ENCODE measurements around the gene ARHGAP5. TPM values are rescaled to one million over a fixed set of nuclear protein-coding genes. Genes with fewer than 3 reads are reported as not detected.

The ARHGAP5 gene
- total RNA-seq, 4 donors from 2014 or later: 77.7 to 139 (median 100) TPM

DNA sequence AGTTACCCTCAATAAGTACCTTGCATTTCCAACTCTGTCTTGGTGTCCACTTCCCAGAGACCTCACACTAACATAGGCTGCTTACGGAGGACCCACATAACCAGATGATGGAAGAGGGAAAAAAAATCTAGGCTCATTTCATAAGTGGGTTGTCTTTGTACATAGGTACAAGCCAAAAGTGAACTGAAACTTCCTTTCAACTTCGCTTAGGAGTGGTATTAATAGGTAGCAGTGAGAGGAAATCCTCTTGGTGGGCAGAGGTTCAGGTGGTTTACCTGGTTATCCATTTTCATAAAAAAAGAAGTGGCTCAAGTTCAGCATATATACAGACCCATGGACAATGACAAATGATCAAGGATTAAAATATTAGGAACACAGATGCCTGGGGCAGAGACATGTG, 88.9 kb downstream of the ARHGAP5 start:
- WGBS, 2 donors: 80 to 86% methylated on average over 2 of the region's 2 CpGs
- no peaks in the 10 kb centered on the region for H3K36me3 ChIP-seq
- H3K4me3 ChIP-seq: no peak overlapping the region
- TF ChIP-seq POLR2A (IDR thresholded peaks at IDR 0.05): no peak
- TF ChIP-seq, protein P1, sequence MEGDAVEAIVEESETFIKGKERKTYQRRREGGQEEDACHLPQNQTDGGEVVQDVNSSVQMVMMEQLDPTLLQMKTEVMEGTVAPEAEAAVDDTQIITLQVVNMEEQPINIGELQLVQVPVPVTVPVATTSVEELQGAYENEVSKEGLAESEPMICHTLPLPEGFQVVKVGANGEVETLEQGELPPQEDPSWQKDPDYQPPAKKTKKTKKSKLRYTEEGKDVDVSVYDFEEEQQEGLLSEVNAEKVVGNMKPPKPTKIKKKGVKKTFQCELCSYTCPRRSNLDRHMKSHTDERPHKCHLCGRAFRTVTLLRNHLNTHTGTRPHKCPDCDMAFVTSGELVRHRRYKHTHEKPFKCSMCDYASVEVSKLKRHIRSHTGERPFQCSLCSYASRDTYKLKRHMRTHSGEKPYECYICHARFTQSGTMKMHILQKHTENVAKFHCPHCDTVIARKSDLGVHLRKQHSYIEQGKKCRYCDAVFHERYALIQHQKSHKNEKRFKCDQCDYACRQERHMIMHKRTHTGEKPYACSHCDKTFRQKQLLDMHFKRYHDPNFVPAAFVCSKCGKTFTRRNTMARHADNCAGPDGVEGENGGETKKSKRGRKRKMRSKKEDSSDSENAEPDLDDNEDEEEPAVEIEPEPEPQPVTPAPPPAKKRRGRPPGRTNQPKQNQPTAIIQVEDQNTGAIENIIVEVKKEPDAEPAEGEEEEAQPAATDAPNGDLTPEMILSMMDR (IDR thresholded peaks at IDR 0.05): no peak
- H3K27me3 ChIP-seq: no peaks in the 10 kb centered on the region
- intact Hi-C loops (cut with DNase I): no loop called here
- H3K9me3 ChIP-seq: no peaks in the 10 kb centered on the region
- H3K27ac ChIP-seq: no peak overlapping the region
- no peak for DNase-seq
- H3K4me1 ChIP-seq: no peaks in the 10 kb centered on the region

GRCh38 chr14:32166924-32167323, 89.8 kb downstream of the ARHGAP5 start:
- no peaks in the 10 kb centered on the region for H3K4me1 ChIP-seq
- H3K36me3 ChIP-seq: no peaks in the 10 kb centered on the region
- no peak overlapping the region for H3K4me3 ChIP-seq
- intact Hi-C loops (cut with DNase I): no loop called here
- H3K27ac ChIP-seq: no peak overlapping the region
- no peak for TF ChIP-seq POLR2A (IDR thresholded peaks at IDR 0.05)
- TF ChIP-seq, protein P1 (IDR thresholded peaks at IDR 0.05): no peak
- WGBS, 2 donors: 45 to 82% methylated on average over 1 of the region's 1 CpG
- no peaks in the 10 kb centered on the region for H3K9me3 ChIP-seq
- no peaks in the 10 kb centered on the region for H3K27me3 ChIP-seq
- no peak for DNase-seq

DNA sequence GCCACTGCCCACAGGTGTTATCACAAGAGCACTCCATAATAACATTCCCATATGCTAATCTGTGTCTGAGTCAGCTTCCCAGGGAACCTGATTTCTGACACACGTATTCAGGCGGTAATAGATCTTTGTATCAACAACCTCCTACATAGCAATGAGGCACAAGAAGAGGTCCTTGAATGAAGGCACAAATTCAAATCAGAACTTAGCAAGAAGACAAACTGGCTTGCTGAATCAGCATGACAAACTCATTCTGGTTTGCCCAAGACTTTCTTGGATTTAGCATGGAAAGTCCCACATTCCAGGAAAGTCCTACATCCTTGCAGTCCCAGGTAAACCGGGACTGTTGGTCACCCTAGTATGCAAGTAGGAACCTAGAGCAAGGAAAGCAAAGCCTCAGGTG, 90.8 kb downstream of the ARHGAP5 start:
- TF ChIP-seq, protein P1 (IDR thresholded peaks at IDR 0.05): no peak
- no peak for TF ChIP-seq POLR2A (IDR thresholded peaks at IDR 0.05)
- Histone ChIP-seq H3K9me3 (no peaks in the 10 kb centered on the region), H3K4me3 (no peak overlapping the region), H3K36me3 (no peaks in the 10 kb centered on the region), H3K27me3 (no peaks in the 10 kb centered on the region), H3K4me1 (no peaks in the 10 kb centered on the region), H3K27ac (no peak overlapping the region)
- 55 to 66% methylated on average over 2 to 3 of the region's 3 CpGs for WGBS, 2 donors
- no peak for DNase-seq
- intact Hi-C loops (cut with DNase I): no loop called here

DNA sequence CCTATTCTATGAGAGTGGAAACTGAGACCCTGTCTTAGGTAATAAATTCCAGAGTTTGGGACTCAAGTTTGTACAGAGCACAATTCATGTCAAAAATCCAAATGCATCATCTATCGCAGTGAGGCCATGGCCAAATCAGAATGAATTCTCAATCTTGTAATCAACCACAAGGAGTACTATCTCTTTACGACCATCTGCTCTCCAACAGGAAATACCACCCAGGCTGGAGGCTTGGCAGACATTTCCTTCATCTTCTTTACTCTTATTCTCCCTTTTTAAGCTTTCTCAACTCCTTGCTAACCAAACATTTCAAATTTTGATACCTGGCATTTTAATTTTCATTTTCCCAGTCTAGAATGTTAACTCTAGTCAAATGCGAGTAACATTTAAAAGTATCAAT, 92.1 kb downstream of the ARHGAP5 start:
- no peaks in the 10 kb centered on the region for H3K4me1 ChIP-seq
- H3K36me3 ChIP-seq: no peaks in the 10 kb centered on the region
- 79 to 85% methylated on average over 3 of the region's 3 CpGs for WGBS, 2 donors
- H3K4me3 ChIP-seq: no peak overlapping the region
- no peaks in the 10 kb centered on the region for H3K9me3 ChIP-seq
- intact Hi-C loops (cut with DNase I): no loop called here
- DNase-seq: no peak
- no peaks in the 10 kb centered on the region for H3K27me3 ChIP-seq
- H3K27ac ChIP-seq: no peak overlapping the region
- TF ChIP-seq, protein P1 (IDR thresholded peaks at IDR 0.05): no peak
- TF ChIP-seq POLR2A (IDR thresholded peaks at IDR 0.05): no peak

- WGBS, 2 donors: 84 to 85% methylated on average over 5 of the region's 5 CpGs
- no peak for TF ChIP-seq POLR2A (IDR thresholded peaks at IDR 0.05)
- TF ChIP-seq, protein P1 (IDR thresholded peaks at IDR 0.05): no peak
- H3K4me1 ChIP-seq: no peaks in the 10 kb centered on the region
- DNase-seq: no peak
- no peaks in the 10 kb centered on the region for H3K36me3 ChIP-seq
- H3K4me3 ChIP-seq: no peak overlapping the region
- no peaks in the 10 kb centered on the region for H3K9me3 ChIP-seq
- no peak overlapping the region for H3K27ac ChIP-seq
- no peaks in the 10 kb centered on the region for H3K27me3 ChIP-seq
- intact Hi-C loops (cut with DNase I): no loop called here
Measured at GRCh38 chr14:32171469-32171868, 94.4 kb downstream of the ARHGAP5 start.
